GM13977 (cell line): Measurements from ENCODE around the gene SUPT3H.
"Not testable (repeated sequence)": the region's sequence is repeated elsewhere in the genome, so short reads cannot be mapped to it uniquely, and the experiment has no call there.

Experiments
- DNase-seq: peaks from one replicate; pipeline ENCODE4 v3.0.0; 2012; ENCODE audit warnings: low spot score
- in situ Hi-C: fragments of 300-500 bp; cut with MboI; formaldehyde crosslinking; loops from one replicate; pipeline ENCODE4 v1.12.0; 2022; ENCODE audit warnings: low sequenced_read_pairs, low pct_unique_long_range_greater_than_20kb, mixed read lengths, inconsistent platforms; ENCODE audit not compliant: unreplicated experiment
- TF ChIP-seq, protein P1 (sequence below): IDR thresholded peaks from 2 replicates; pipeline ENCODE4 v1.5.1; 2012; ENCODE audit warnings: mild to moderate bottlenecking, control low read depth; ENCODE audit not compliant: insufficient read depth; ENCODE audit errors: extremely low read depth, missing control alignments

SUPT3H gene

DNA sequence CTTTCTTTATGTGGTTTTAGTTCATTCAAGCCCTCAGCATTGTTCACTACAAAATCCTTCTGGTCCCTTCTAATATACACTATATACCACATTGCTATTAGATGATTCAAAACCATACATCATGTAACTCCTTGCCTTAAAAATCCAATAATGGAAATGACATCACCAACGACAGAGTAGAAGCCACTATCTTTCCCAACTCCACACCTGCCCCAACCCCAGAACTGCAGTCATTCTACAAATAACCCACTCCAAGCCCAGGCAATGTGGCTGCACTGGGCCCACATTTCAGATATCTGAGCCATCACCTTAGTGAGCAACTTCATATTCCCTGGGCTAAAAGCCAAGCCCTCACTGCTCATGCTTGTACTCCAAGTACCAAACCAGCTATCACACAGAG lies 72.2 kb downstream of the SUPT3H start:
- TF ChIP-seq, protein P1, sequence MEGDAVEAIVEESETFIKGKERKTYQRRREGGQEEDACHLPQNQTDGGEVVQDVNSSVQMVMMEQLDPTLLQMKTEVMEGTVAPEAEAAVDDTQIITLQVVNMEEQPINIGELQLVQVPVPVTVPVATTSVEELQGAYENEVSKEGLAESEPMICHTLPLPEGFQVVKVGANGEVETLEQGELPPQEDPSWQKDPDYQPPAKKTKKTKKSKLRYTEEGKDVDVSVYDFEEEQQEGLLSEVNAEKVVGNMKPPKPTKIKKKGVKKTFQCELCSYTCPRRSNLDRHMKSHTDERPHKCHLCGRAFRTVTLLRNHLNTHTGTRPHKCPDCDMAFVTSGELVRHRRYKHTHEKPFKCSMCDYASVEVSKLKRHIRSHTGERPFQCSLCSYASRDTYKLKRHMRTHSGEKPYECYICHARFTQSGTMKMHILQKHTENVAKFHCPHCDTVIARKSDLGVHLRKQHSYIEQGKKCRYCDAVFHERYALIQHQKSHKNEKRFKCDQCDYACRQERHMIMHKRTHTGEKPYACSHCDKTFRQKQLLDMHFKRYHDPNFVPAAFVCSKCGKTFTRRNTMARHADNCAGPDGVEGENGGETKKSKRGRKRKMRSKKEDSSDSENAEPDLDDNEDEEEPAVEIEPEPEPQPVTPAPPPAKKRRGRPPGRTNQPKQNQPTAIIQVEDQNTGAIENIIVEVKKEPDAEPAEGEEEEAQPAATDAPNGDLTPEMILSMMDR = no peak
- in situ Hi-C loops = no loop called here
- DNase-seq = no peak

- in situ Hi-C loops = no loop called here
- TF ChIP-seq, protein P1 = no peak
Measured at GRCh38 chr6:45302832-45303231, 74.9 kb downstream of the SUPT3H start.

GRCh38 chr6:45301348-45302142 lies 76.2 kb downstream of the SUPT3H start:
- in situ Hi-C loops = no loop called here
- no peak for DNase-seq
- TF ChIP-seq, protein P1 = no peak

More at GRCh38 chr6:45302832-45303231, 74.9 kb downstream of the SUPT3H start:
- no peak for DNase-seq

DNA sequence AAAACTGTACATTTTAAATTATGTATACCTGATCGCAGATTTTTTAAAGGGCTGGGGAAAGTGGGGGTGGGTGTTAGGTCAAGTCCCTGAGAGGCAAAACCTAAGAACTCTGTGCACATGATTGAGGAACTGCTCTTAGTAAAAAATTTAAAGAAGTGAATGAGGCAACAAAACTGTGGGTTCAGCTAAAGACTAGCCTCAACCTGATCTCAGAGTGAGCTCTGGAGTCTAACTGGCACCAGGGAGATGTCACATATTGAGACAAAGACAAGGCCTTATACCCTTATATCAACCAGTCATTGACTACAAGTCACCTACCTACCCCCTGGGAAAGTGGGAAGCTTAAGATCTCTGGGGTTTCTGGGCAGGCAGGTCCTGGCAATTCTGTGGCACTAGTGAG lies 77.0 kb downstream of the SUPT3H start:
- TF ChIP-seq, protein P1 = no peak
- in situ Hi-C loops = no loop called here
- no peak for DNase-seq

DNA sequence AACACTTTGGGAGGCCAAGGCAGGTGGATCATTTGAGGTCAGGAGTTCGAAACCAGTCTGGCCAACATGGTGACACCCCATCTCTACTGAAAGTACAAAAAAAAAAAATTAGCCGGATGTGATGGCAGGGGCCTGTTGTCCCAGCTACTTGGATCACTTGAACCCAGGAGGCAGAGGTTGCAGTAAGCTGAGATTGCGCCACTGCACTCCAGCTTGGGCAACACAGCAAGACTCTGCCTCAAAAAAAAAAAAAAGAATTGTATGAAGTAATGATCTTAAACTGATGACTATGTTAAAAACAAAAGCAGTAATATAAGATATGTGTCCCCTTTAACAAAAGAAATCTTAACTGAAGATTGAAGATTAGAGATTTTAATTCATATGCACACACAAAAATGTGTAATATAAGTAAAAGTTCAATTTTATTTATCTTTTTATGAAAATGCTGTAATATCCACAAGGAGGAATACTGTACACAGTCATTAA lies 78.6 kb downstream of the SUPT3H start:
- in situ Hi-C loops = no loop called here

DNA sequence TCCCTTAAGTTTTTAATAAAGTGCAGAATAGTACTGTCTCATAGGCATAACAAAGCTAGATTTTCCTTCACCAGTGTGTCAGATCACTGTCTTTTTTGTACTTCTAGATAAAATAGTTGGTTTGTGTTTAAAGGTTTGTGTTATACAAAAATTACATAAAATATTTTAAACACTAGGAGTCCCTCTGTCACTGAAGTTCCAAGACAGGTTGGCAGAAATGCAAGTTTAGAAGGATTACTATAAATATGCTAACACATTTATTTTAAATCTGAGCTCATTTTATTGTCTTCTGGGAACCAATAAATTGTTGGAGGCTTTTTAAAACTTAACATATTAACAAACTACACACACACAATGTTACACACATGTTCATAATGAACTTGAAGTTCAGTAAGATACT lies 80.4 kb downstream of the SUPT3H start:
- in situ Hi-C loops = no loop called here
- no peak for DNase-seq
- TF ChIP-seq, protein P1 = no peak

More for the DNA sequence above, 78.6 kb downstream of the SUPT3H start:
- no peak for DNase-seq
- TF ChIP-seq, protein P1 = no peak

GRCh38 chr6:45294065-45294701 lies 83.6 kb downstream of the SUPT3H start:
- DNase-seq, in situ Hi-C loops: not testable (repeated sequence)
